RPMI8226 (cell line): ENCODE measurements around the gene ZNF268.
"Not testable (repeated sequence)": the region's sequence is repeated elsewhere in the genome, so short reads cannot be mapped to it uniquely, and the experiment has no call there.

Experiments used
- DNase-seq: peaks from one replicate; pipeline ENCODE4 v3.0.0-alpha.2; 2015

Gene ZNF268

GRCh38 chr12:133227281-133227852 is 46.1 kb downstream of the ZNF268 start:
- DNase-seq, result no peak

- no peak for DNase-seq
Measured at GRCh38 chr12:133231001-133231400, 49.7 kb downstream of the ZNF268 start.

- DNase-seq, result no peak
Measured at GRCh38 chr12:133233006-133233405, 51.7 kb downstream of the ZNF268 start.

GRCh38 chr12:133233993-133234564 is 52.8 kb downstream of the ZNF268 start:
- no peak for DNase-seq

- no peak for DNase-seq
Measured at GRCh38 chr12:133234971-133235370, 53.7 kb downstream of the ZNF268 start.

GRCh38 chr12:133235401-133236112 is 54.3 kb downstream of the ZNF268 start, which contains the start of gene ANHX:
TSS of gene ANHX (minus strand) at chr12:133235877. CDS start at chr12:133234356, 1,521 bp downstream.
- no peak for DNase-seq

- no peak for DNase-seq
Measured at GRCh38 chr12:133236144-133236543, 54.8 kb downstream of the ZNF268 start.

- no peak for DNase-seq
Measured at GRCh38 chr12:133236556-133236955, 55.3 kb downstream of the ZNF268 start.

GRCh38 chr12:133251732-133252131 is 70.4 kb downstream of the ZNF268 start:
- DNase-seq, result no peak

- not testable (repeated sequence) for DNase-seq
Measured at GRCh38 chr12:133255833-133256232, 74.5 kb downstream of the ZNF268 start.

- no peak for DNase-seq
Measured at GRCh38 chr12:133256321-133256720, 75.0 kb downstream of the ZNF268 start.

- no peak for DNase-seq
Measured at GRCh38 chr12:133264173-133264572, 82.9 kb downstream of the ZNF268 start.
